GM18505 (cell line): ENCODE measurements around the gene SMIM45.

ENCODE experiments used
- ATAC-seq: cut with Tn5 transposase; IDR thresholded peaks from one replicate; pipeline ENCODE4 v1.9.1; 2021; ENCODE audit not compliant: unreplicated experiment
- POLR2A ChIP-seq: IDR thresholded peaks from 4 replicates; pipeline ENCODE4 v1.6.1; 2011; ENCODE audit warnings: borderline replicate concordance; ENCODE audit not compliant: insufficient read depth, insufficient read length; ENCODE audit errors: extremely low read depth

Gene SMIM45

DNA sequence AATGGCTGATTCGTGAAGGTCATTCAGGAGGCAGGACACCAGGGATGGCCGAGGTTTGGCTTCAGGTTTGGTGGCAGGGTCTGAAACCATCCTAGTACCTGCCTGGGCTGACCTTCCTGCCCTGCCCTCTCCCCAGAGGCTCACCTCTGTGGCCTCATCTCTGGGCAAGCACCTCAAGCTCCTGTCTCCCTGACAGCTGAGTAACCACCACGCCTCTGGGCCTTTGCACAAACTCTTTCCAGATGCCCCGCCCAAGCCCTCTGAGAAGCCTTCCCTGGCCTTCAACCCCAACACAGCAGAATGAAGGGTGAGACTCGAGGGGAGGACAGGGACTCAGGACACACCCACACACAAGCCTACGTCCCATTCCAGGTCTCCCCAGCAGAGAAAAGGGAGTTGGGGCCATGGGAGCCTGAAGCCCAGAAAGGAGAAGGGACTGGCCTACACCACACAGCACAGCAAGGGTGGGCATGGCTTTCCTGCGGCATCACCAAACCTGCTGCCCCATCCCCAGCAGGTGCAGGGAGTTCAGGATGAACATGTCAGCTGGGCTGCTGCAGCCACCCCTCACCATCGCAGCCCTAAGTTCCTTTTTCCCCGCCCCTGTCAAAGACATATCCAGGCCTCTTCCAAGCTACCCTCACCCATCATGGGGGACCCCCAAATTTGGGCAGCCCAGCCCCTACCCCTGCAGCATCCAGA, 39.5 kb upstream of the SMIM45 start:
- TF ChIP-seq POLR2A = no peak
- no peak for ATAC-seq

GRCh38 chr22:41913040-41913719, 38.8 kb upstream of the SMIM45 start:
- TF ChIP-seq POLR2A = no peak
- no peak for ATAC-seq

- no peak for TF ChIP-seq POLR2A
- no peak for ATAC-seq
Observed at GRCh38 chr22:41913842-41914534, 38.0 kb upstream of the SMIM45 start.

GRCh38 chr22:41914611-41915034, 37.3 kb upstream of the SMIM45 start:
- no peak for ATAC-seq
- TF ChIP-seq POLR2A = no peak

DNA sequence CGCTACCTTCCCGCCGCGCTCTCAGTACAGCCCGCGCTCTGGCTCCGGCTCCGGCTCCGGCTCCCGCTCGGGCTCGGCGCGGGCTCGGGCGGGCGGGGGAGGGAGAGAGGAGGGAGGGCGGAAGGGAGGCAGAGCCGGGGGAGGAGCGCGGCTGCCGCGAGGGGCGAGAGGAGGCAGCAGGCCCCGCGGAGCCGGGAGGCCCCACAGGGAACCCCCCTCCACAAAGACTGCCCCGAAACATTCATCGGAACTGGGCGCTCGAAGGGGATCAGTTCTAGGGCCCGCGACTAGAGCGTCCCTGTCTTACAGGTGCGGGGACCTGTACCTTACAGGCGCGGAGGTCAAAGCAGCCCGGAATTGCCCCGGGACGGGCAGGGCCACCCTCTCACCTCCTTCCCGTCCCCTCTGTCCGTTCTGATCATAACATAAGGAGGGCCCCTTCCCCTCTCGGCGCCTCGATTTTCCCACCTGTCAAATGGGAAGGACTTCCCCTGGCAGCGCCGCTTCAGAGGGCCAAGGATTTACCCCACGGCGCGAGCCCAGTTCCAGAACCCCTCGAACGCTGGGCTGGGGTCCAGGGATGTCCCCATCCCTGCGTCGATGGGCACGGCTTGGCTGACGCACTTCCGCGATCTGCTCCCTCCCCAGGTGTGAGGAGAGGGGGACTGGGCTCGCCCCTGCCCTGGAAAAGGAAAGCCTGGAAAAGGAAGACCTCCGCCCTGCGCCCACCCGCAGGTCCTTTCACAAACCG, 36.7 kb upstream of the SMIM45 start, which contains the start of gene SHISA8:
Gene SHISA8 (minus strand): TSS at position 40 of the 751 bp plus-strand sequence. CDS start 407 bp downstream, outside the sequence.
- TF ChIP-seq POLR2A = peak; percentile 7
- no peak for ATAC-seq

GRCh38 chr22:41915786-41916493, 36.0 kb upstream of the SMIM45 start:
- ATAC-seq = no peak

GRCh38 chr22:41916745-41917358, 35.1 kb upstream of the SMIM45 start:
- TF ChIP-seq POLR2A = no peak
- ATAC-seq = no peak

More at GRCh38 chr22:41915786-41916493, 36.0 kb upstream of the SMIM45 start:
- TF ChIP-seq POLR2A = no peak

GRCh38 chr22:41917375-41917902, 34.5 kb upstream of the SMIM45 start:
- no peak for ATAC-seq

GRCh38 chr22:41917903-41918791, 33.8 kb upstream of the SMIM45 start:
- ATAC-seq = no peak
- peak; percentile 17 for TF ChIP-seq POLR2A

More at GRCh38 chr22:41917375-41917902, 34.5 kb upstream of the SMIM45 start:
- TF ChIP-seq POLR2A = no peak

- TF ChIP-seq POLR2A = peak; percentile 69
- ATAC-seq = peak; percentile 46
Observed at GRCh38 chr22:41919357-41920224, 32.4 kb upstream of the SMIM45 start.

GRCh38 chr22:41920271-41920976, 31.5 kb upstream of the SMIM45 start:
- ATAC-seq = peak; percentile 19

More at GRCh38 chr22:41920271-41920976, 31.5 kb upstream of the SMIM45 start:
- no peak for TF ChIP-seq POLR2A
